Stimulated activated CD8-positive, alpha-beta memory T cell treated with anti-CD3 and anti-CD28 coated beads, Interleukin-15, amount 100 ng/mL, for 4 hours (primary cell): ENCODE data around the gene SFR1.
"Not testable (repeated sequence)": the region's sequence is repeated elsewhere in the genome, so short reads cannot be mapped to it uniquely, and the experiment has no call there.

ENCODE experiments used
- DNase-seq, 2 donors: peaks; one replicate each; pipeline ENCODE4 v3.0.0-alpha.2; 2020; ENCODE audit warnings: low read depth in 2 of 2

The SFR1 gene

GRCh38 chr10:104174136-104174535 is 52.2 kb downstream of the SFR1 start:
- not testable (repeated sequence) for DNase-seq
